DMS53 treated with DMSO at 0.1 percent for 48 hours (cell line): Measurements from ENCODE around the gene PTPRM.

Experiments
- DNase-seq: peaks from one replicate; lab custom pipeline; 2025; ENCODE audit not compliant: unreplicated experiment; lab: John Stamatoyannopoulos, UW

PTPRM gene

DNA sequence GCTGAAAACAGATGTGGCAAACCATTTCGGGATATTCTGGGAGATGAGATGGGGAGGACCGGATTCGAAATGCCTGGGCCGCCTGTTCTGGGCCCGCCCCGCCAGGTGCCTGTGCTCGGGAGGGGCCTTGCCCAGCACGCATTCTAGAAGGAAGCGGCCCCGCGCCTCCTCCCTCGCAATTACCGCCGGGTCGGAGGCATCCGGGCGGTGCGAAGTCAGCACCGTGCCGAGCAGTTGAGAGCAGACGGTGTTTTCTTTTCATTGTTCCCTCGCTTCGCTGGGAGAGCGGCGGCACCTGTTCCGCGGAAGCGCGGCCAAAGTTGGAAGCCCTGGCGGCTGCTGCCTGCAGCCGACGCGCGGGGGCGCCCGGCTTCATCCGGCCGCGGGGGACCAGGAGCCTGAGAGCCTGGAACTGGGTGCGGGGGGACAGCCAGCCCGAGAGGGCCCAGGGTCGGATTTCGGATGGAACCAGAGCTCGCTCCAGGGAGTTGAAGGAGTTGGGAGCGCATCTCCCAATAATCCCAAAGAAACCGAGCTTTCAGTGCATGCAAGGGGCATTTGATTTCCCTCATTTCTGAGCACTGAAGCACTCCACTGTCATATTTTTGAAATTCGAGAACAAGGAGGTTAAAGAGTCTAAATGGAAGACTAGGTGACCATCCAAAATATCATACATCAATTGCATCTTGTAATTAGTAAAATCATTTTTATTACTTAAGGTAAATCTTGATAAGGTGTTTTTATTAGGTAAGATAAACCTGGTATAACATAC is 800.3 kb downstream of the PTPRM start:
- peak; percentile 95 for DNase-seq

DNA sequence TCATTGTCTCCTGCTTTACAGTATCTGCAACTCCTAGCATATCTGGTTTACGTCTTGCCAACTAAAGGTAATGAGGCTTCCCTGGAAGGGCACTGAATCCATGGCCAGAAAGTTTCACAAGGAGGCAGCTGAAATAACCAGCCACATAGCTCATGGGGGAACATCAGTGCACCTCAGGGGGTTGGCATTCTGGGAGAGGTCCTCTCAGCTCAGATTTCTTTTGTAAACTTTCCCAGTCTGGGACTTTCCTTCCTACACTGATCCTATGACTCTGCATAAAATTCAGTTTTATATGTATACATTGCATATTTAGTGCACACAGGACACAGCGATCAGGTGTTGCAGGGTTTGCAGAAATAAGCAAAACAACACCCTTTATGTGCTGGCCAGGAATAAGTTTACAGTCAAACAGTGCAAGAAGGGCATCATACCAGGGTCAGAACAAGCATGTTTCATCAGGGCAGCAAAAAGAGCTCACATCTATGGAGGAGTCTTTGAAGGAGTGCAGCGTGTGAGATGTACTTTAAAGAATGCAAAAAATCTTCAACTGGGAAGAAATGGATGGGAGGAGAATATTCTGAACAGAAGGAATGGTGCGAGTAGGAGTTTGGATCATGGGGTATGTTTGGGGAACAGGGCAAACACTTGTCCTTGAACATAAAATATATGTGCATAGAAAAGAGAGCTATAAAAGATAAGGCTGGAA is 801.5 kb downstream of the PTPRM start:
- DNase-seq: no peak

DNA sequence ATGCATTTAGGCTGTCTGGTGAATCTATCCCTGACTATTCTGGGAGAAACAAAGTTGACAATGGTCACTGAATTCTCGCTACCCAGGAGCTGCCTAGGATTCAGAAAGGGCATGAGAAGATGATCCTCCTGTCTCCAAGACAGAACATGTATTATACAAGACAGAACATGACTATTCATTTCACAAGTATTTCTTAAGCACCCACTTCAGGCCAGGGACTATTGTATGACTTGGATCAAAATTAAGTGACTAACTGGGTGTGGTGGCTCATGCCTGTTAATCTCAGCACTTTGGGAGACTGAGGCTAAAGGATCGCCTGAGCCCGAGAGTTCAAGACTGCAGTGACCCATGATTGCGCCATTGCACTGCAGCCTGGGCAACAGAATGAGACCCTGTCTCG is 806.4 kb downstream of the PTPRM start:
- no peak for DNase-seq

- no peak for DNase-seq
Observed at GRCh38 chr18:8374676-8375075, 807.6 kb downstream of the PTPRM start.

DNA sequence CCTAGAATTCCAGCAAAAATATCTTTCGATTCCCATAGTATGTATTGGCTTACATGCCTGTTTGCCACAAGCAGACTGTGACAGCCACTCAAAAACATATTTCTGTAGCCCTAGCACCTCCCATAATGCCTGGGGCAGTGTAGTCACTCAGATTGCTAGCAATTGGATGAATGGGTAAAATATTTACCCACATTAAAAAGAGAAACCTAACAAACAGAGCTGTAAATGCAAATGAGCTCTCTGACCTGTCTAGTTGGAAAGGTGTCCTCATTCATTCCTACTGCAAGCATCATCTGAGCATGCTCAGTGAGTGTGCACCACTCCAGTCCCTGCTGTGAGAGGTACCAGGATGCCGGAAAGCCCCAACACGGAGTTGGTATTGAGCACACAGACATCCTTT is 808.1 kb downstream of the PTPRM start:
- DNase-seq: no peak

GRCh38 chr18:8376113-8376512 is 809.0 kb downstream of the PTPRM start:
- DNase-seq: no peak

GRCh38 chr18:8379187-8379941 is 812.2 kb downstream of the PTPRM start:
- DNase-seq: no peak

DNA sequence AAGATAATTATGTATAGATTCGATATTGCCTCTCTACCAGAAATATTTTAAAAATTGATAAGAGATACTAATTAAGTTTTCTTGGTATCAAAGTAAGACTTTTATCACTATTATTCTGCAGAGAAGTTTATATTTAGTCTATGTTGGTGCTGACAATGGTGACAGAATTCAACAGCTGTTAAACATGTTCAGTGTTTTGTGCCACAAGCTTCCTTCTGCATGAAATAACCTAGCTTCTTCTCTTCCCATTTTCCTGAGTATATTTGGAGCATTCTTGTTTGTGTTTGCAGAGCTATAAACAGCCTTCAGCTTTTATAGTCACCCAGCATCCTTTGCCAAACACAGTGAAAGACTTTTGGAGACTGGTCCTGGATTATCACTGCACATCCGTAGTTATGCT is 812.9 kb downstream of the PTPRM start:
- DNase-seq: no peak

- no peak for DNase-seq
Observed at GRCh38 chr18:8380926-8381325, 813.8 kb downstream of the PTPRM start.

DNA sequence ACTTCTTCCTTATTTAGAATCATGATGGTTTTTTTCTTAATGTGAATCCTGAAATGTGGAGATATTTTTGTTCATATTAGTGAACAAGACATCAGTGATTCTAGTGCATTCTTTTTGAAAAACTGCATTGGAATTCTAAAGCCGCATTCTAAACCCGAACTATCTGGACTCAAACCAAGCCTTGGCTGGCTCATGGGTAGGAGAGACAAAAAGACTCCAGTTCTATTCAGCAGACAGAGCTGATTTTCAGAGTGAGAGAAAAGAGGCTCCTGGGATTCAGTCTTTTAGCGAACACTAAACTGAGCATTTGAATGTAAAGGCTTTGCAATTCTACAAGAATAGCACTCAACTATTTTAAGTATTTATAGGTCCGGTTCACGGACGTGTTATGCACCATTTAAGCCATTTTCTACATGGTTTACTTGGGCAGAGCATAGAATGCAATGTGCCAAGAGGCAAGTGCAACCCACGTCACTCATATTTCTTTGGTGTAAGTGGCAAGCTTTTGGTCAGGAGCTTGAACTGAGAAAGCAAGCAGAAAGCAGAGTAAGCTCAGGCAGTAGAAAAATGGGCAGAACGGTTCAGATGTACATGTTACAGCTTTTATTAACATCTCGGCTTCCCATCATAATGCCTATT is 814.8 kb downstream of the PTPRM start:
- DNase-seq: no peak

GRCh38 chr18:8385400-8385799 is 818.3 kb downstream of the PTPRM start:
- no peak for DNase-seq

- no peak for DNase-seq
Observed at GRCh38 chr18:8386669-8387380, 819.7 kb downstream of the PTPRM start.

DNA sequence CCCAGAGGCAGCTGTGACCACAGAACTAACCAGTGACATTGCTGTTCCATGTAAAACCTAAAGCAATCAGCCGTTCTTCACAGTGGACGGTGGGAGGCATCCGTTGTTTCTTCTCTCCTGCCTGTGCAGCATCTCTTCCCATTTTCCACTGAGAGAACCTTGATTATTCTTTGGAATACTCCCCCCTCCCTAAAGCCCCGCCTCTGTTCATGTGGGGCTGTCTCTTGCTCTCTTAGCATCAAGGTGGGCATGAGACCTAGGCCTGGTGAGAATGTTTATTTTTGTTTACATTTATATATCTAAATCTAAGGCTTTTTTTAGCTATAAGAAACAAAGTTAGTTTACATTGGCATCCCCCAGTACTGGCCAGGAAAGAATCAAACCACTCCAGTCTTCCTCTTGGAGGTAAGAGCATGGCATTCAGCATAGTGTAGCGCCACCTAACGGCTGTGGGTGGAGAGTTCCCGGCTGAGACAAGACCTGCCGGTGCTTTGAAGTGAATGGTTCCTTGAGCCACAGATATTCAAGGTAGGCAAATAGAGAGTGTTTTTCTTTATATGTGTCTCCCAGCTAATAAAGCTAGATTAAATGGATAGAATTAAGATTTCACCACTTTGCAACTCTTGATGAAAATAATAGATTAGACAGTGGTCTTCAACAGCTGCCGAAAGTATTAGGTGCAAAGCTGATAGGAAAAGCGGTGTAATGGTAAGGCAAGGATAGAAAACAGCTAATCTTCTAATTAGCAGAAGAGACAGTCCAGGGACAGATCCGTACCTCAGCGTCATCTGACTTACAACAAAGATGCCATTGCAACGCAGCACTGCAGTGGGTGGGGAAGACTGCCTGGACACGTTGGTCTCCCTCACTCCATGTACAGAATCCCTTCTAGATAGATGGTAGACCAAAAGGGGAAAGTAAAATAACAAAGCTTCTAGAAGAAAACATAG is 822.5 kb downstream of the PTPRM start:
- DNase-seq: peak; percentile 78

DNA sequence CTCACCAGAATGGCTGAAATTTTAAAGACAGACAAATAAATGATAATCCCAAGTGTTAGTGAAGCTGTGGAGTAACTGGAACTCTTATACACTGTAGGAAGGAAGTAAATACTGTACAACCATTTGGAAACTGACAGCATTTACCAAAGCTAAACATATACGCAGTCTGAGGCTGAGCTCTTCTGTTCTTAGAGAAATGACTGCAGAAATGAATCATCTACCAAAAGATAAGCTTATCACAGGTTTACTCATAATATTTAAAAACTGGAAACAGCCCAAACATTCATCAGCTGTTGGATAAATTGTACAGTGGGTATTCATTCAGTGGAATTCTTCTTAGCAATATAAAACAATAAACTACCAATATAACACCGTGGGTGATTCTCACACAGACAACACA is 824.0 kb downstream of the PTPRM start:
- no peak for DNase-seq

DNA sequence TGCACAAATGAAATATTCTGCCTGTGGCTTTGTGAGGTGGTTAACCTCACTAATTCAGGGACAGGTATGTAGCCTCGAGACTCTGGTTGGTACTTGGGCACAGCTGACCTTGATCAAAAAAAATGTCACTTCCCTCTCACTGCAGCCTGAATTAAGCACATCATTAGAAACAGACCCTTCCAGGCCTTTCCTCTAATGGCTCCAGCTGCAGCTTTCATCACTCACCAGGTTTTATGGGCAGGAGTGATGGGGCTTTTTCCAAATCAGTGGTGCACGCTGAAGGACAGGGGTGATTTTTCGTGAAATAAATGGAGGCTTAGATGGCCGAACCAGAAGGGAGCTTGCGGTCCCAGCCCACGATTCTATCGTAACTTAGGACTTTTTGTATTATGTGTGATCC is 829.1 kb downstream of the PTPRM start:
- no peak for DNase-seq

GRCh38 chr18:8397034-8397433 is 829.9 kb downstream of the PTPRM start:
- DNase-seq: no peak

DNA sequence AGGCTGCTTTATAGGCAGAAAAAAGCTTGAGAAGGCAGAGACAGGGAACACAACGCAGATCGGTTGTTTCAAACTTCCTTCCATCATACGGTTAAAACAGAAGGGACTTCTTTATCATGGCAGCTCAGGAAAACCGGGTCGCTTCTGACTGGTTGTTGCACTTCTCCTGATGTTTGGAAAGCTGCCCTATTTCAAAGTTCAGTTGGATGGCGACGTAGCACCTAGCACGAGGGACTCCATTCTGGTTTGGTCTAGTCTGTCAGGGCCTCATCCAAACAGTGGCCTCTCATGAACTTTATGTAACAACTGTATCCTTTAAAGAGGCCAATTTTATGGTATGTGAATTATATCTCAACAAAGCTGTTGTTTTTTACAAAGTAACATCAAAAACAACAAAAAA is 832.0 kb downstream of the PTPRM start:
- DNase-seq: no peak

DNA sequence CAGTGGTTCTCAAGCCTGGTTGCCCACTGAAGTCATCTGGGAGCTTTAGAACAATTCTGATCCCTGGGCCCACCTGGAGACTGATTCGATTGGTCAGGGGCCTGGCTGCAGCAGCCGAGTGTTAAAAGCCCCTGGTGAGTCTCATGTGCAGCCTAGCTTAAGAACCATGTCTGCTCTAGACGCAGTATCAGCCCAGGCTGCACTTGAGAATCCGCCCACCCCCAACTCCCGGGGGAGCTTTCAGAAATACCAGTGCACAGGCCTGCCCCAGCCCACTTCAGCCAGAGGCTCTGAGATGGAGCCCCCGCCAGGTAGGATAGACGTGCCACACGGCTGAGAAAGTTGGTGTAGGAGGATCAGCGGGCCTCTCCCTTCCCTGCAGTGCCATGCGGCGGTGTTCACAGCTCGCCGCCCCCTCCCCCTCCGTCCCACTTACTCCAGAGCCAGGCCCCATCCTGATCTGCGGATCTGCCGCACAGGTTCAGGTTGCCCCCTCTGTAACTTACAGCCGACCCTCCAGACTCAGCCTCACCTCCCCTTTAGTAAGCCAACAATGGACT is 833.2 kb downstream of the PTPRM start:
- no peak for DNase-seq

DNA sequence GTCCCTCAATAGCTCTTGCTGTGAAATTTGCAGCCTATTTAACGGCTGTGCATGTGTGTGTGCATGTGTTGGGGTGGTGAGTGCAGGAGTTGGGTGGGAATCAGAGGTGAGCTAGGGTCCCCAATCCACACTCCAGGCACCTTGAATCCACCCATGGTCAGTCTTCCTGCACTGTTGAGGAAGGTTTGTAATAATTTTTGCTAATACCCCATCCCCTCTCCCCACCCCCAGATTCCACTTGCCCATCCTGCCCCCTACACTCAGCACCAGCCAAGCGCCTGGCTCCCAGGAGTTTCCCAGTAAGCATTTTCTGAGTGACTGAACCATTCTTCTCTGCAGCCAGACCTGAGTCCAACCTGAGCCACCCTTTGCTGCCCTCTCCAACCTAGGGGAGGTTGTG is 833.7 kb downstream of the PTPRM start:
- DNase-seq: no peak
